ENCODE results near the gene CPNE7.

CPNE7 gene

DNA sequence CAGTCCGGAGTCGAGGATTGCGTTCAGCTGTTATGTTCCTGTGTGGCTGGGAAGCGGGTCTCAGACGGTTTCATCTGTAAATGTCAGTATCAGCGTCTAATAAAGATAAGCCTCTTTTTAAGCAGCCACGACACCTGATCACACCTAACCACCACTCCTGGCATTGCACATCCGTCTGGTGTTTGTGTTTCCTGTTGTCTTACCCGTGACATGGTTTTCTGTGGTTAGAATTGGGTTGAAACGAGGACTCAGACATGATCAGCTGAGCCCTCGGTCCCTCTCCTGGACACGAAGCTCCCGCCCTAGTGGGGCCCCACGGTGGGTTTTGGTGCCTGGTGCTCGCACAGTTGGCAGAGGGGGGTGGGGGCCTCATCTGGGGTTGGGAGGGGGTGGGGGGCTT lies 18.3 kb downstream of the CPNE7 start:
- ChIA-PET CTCF (no interaction called here), POLR2A (no interaction called here)
- H3K4me3 ChIP-seq (ENCODE audit: low read depth, low read length): no peak overlapping the region
- no peak for DNase-seq (ENCODE audit: low read depth, low spot score)
- TF ChIP-seq, protein P1, sequence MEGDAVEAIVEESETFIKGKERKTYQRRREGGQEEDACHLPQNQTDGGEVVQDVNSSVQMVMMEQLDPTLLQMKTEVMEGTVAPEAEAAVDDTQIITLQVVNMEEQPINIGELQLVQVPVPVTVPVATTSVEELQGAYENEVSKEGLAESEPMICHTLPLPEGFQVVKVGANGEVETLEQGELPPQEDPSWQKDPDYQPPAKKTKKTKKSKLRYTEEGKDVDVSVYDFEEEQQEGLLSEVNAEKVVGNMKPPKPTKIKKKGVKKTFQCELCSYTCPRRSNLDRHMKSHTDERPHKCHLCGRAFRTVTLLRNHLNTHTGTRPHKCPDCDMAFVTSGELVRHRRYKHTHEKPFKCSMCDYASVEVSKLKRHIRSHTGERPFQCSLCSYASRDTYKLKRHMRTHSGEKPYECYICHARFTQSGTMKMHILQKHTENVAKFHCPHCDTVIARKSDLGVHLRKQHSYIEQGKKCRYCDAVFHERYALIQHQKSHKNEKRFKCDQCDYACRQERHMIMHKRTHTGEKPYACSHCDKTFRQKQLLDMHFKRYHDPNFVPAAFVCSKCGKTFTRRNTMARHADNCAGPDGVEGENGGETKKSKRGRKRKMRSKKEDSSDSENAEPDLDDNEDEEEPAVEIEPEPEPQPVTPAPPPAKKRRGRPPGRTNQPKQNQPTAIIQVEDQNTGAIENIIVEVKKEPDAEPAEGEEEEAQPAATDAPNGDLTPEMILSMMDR (IDR thresholded peaks at IDR 0.05; ENCODE audit: insufficient read depth, low read length, missing control alignments): no peak

DNA sequence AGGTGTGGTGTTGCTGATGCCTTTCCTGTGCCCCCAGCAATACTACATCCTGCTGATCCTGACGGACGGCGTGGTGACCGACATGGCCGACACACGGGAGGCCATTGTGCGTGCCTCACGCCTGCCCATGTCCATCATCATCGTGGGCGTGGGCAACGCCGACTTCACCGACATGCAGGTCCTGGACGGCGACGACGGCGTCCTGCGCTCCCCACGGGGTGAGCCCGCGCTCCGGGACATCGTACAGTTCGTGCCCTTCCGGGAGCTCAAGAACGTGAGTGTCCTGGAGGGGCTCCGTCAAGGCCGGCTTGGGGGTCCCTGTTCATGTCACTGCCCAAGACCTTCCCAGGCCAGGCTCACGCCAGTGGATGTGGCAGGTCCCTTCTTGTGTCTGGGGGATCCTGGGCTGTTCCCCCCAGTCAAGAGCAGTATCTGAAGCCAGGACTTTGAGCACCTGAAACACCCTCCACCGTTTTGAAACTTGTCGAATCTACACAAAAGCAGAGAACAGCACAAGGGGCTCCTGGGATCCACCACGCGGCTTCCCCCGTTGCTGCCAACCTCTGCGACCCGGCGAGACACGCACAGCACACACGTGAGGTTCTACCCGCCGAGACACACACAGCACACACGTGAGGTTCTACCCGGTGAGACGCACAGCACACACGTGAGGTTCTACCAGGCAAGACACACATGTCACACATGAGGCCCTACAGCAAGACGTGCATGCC lies 19.9 kb downstream of the CPNE7 start:
- no peak overlapping the region for H3K4me3 ChIP-seq (ENCODE audit: low read depth, low read length)
- CTCF ChIA-PET: interaction anchor here (0.7 kb wide), 1 partner anchor 46 kb away, joined by 4 read pairs; no protein-coding TSS in a partner anchor
- POLR2A ChIA-PET: no interaction called here
- no peak for DNase-seq (ENCODE audit: low read depth, low spot score)
- TF ChIP-seq, protein P1 (IDR thresholded peaks at IDR 0.05; ENCODE audit: insufficient read depth, low read length, missing control alignments): no peak

DNA sequence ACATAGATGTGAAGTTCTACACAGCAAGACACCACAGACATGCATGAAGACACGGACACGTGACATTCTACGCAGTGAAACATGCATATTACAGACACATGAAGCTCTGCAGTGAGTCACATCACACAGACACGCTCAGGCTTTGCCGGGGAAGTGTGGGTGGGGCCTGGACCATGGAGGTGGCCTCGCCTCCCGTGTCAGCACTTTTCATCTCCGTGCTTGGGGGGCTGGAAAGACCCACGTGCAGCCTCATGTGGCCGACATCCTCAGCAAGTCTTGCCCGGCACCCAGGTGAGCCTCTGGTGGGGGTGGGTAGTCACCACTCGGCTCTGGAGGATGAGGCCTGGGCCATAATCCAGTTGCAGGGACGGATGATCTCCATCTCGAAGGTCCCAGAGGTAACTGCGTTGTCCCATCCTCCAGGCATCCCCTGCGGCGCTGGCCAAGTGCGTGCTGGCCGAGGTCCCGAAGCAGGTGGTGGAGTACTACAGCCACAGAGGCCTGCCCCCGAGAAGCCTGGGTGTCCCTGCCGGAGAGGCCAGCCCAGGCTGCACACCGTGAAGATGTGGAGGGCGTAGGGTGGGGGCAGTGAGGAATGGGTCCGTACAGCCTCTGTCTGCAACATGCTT lies 20.6 kb downstream of the CPNE7 start:
- CTCF ChIA-PET: interaction anchor here (0.7 kb wide), 1 partner anchor 45 kb away, joined by 4 read pairs; no protein-coding TSS in a partner anchor
- no peak for DNase-seq (ENCODE audit: low read depth, low spot score)
- POLR2A ChIA-PET: no interaction called here
- TF ChIP-seq, protein P1 (IDR thresholded peaks at IDR 0.05; ENCODE audit: insufficient read depth, low read length, missing control alignments): no peak
- H3K4me3 ChIP-seq (ENCODE audit: low read depth, low read length): no peak overlapping the region

DNA sequence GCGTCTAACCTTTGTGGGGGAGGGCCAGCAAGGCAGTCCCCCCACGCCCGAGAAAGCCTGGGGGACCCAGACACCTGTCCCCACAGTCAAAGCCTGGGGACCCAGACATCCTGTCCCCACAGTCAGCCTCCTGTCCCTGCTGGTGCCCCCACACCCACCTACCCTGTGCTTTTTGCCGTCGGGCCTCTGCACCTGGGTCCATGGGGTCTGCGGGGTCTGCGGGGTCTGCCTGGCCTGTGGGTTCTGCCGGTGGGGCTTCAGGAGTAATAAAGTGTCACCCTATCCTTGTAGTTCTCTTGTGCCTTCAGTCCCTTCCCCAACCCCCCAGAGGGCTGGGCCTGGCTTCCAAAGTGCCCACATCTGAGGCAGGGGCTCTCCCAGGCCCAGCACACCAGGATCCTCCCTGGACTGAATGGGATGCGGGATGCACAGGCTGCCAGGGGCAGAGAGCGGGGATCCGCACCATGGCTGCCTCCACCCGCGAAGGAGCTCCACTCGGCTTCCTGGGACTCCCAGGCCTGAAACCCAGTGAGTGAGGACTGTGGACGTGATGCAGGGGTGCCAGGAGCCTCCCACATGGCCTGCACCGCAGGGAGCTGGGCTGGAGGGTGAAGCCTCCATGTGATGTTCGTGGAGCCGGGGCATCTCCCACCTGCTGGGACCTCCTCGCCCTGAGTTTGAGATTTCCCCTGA lies 21.5 kb downstream of the CPNE7 start:
- ChIA-PET CTCF (no interaction called here), POLR2A (no interaction called here)
- no peak overlapping the region for H3K4me3 ChIP-seq (ENCODE audit: low read depth, low read length)
- TF ChIP-seq, protein P1 (IDR thresholded peaks at IDR 0.05; ENCODE audit: insufficient read depth, low read length, missing control alignments): no peak
- no peak for DNase-seq (ENCODE audit: low read depth, low spot score)

DNA sequence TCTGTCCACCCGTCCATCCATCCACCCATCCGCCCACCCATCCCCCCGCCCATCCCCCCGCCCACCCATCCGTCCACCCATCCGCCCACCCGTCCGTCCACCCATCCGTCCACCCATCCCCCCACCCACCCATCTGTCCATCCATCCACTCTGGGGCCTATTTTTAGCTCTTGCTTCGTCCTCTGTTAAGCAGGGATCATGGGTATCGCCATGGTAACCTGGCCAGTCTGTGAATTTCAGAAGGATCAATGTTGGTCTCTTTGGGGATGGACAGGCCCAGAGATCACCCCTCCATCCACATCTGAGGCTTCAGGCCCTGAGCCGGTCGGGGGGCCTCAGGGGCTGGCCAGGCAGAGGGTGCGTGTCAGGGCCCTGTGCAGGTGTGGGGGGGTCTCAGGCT lies 22.6 kb downstream of the CPNE7 start:
- POLR2A ChIA-PET: no interaction called here
- TF ChIP-seq, protein P1 (IDR thresholded peaks at IDR 0.05; ENCODE audit: insufficient read depth, low read length, missing control alignments): no peak
- CTCF ChIA-PET: no interaction called here

DNA sequence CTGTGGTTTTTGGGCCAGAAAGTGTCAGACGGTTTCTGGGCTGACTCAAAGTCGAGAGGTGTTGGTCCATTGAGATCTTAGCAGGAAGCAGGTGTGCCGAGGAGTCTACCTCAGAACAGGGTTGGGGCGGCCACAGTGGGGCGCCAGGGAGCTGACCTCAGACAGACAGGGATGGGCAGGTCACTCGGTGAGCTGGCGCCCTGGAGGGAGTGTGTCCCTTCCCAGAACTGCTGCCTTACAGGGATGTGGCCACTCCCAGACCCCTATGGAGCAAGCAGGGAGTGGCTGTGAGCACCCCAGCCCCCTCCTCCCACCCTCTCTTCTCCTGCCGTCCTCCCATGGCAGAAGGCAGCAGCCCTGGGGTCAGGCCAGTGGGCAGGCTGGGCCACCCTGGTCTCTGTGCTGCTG lies 23.9 kb downstream of the CPNE7 start:
- TF ChIP-seq, protein P1 (IDR thresholded peaks at IDR 0.05; ENCODE audit: insufficient read depth, low read length, missing control alignments): peak; percentile 20
- CTCF ChIA-PET: interaction anchor here (1.0 to 3.9 kb wide), 2 partner anchors 16 kb away, joined by 4 to 20 read pairs; no protein-coding TSS in a partner anchor
- POLR2A ChIA-PET: no interaction called here
- DNase-seq (ENCODE audit: low read depth, low spot score): no peak
- no peak overlapping the region for H3K4me3 ChIP-seq (ENCODE audit: low read depth, low read length)

More for the DNA sequence above, 22.6 kb downstream of the CPNE7 start:
- no peak overlapping the region for H3K4me3 ChIP-seq (ENCODE audit: low read depth, low read length)
- DNase-seq (ENCODE audit: low read depth, low spot score): no peak
